SK-N-SH (cell line): ENCODE measurements around the gene SUPT4H1. TPM values are rescaled to one million over a fixed set of nuclear protein-coding genes. Genes with fewer than 3 reads are reported as not detected.

Source experiments
- CTCF ChIA-PET: fragments of 300-600, 350-600 bp; formaldehyde crosslinking; extraction: SDS; loops from one replicate; lab custom pipeline; 2021; lab: Yijun Ruan, JAX
- POLR2A ChIA-PET: fragments of 350-600 bp; sonication (Branson Sonifier 250); formaldehyde crosslinking; extraction: SDS; loops from one replicate; lab custom pipeline; 2020; ENCODE audit warnings: antibody characterized with exemption, inconsistent platforms; lab: Yijun Ruan, JAX
- DNase-seq: peaks from one replicate; pipeline ENCODE4 v3.0.0; 2012
- H2AFZ ChIP-seq: fragments of 200-600 bp; sonication (generic); 2 replicates; pipeline ENCODE4 v1.8.1; 2016; ENCODE audit warnings: antibody characterized with exemption, mild to moderate bottlenecking, low read depth
- H3F3A ChIP-seq: fragments of 200-600 bp; sonication (generic); replicated peaks from 2 replicates; pipeline ENCODE3; 2016; ENCODE audit warnings: antibody characterized with exemption, mild to moderate bottlenecking; ENCODE audit not compliant: insufficient read depth
- H3K27ac ChIP-seq, 2 experiments: fragments of 200-500 bp in 1 of 2; fragments of 200-600 bp in 1 of 2; sonication (Bioruptor generic) in 1 of 2; sonication (generic), shearing (Covaris generic) in 1 of 2; 2 replicates each; pipeline versions ENCODE4 v1.5.1 to v1.6.1; 2014 to 2016; ENCODE audit warnings: low read depth in 2 of 2, inconsistent platforms in 1 of 2, low read length in 1 of 2, mild to moderate bottlenecking in 1 of 2, mixed read lengths in 1 of 2
- H3K27me3 ChIP-seq: fragments of 200-600 bp; sonication (generic), shearing (Covaris generic); 2 replicates; pipeline ENCODE4 v1.6.1; 2016; ENCODE audit warnings: mixed run types; ENCODE audit not compliant: insufficient read depth
- H3K36me3 ChIP-seq, 2 experiments: fragments of 200-500 bp in 1 of 2; fragments of 200-600 bp in 1 of 2; sonication (Bioruptor generic) in 1 of 2; sonication (generic) in 1 of 2; replicated peaks in 1 of 2; 2 replicates each; pipeline versions ENCODE3 to v1.5.1; 2014 to 2016; ENCODE audit warnings: low read length in 1 of 2, mild to moderate bottlenecking in 1 of 2; ENCODE audit not compliant: insufficient read depth in 2 of 2, control insufficient read depth in 1 of 2
- H3K4me1 ChIP-seq, 2 experiments: fragments of 200-500 bp in 1 of 2; fragments of 200-600 bp in 1 of 2; sonication (Bioruptor generic) in 1 of 2; sonication (generic), shearing (Covaris generic) in 1 of 2; 2 replicates each; pipeline versions ENCODE4 v1.5.1 to v1.6.1; 2014 to 2016; ENCODE audit warnings: low read depth in 1 of 2, low read length in 1 of 2, mixed run types in 1 of 2; ENCODE audit not compliant: insufficient read depth in 2 of 2, control insufficient read depth in 1 of 2
- H3K4me2 ChIP-seq: fragments of 200-600 bp; sonication (generic), shearing (Covaris generic); 2 replicates; pipeline ENCODE4 v1.6.1; 2017; ENCODE audit warnings: mixed run types
- H3K4me3 ChIP-seq, 2 experiments: fragments of 200-500 bp in 1 of 2; fragments of 200-600 bp in 1 of 2; sonication (Bioruptor generic) in 1 of 2; sonication (generic), shearing (Covaris generic) in 1 of 2; 2 replicates each; pipeline versions ENCODE4 v1.5.1 to v1.8.1; 2014 to 2016; ENCODE audit warnings: low read depth in 2 of 2, inconsistent platforms in 1 of 2, low read length in 1 of 2, mild to moderate bottlenecking in 1 of 2, mixed read lengths in 1 of 2, moderate library complexity in 1 of 2
- H3K79me2 ChIP-seq: fragments of 200-600 bp; sonication (generic); 2 replicates; pipeline ENCODE4 v1.8.1; 2017; ENCODE audit warnings: mild to moderate bottlenecking; ENCODE audit not compliant: insufficient read depth
- H3K9ac ChIP-seq: fragments of 200-600 bp; sonication (generic); 2 replicates; pipeline ENCODE4 v1.6.1; 2017; ENCODE audit warnings: mixed run types
- H3K9me2 ChIP-seq: fragments of 200-600 bp; sonication (generic); 2 replicates; pipeline ENCODE4 v1.6.1; 2017; ENCODE audit warnings: mixed run types
- H3K9me3 ChIP-seq: fragments of 200-600 bp; sonication (generic); 2 replicates; pipeline ENCODE4 v1.6.1; 2017; ENCODE audit warnings: mixed run types, mild to moderate bottlenecking, moderate library complexity
- H4K20me1 ChIP-seq: fragments of 200-600 bp; sonication (generic); 2 replicates; pipeline ENCODE4 v1.6.1; 2017; ENCODE audit warnings: mild to moderate bottlenecking, mixed run types; ENCODE audit not compliant: insufficient read depth
- CHD2 ChIP-seq: fragments of 150-350 bp; IDR thresholded peaks from 2 replicates; pipeline ENCODE4 v1.6.1; 2018; ENCODE audit warnings: low read length; ENCODE audit not compliant: partially characterized antibody
- CTCF ChIP-seq: fragments of 200-600 bp; sonication (generic); IDR thresholded peaks from 2 replicates; pipeline ENCODE4 v1.6.1; 2017; ENCODE audit warnings: antibody characterized with exemption, mild to moderate bottlenecking, moderate library complexity
- GABPA ChIP-seq: IDR thresholded peaks from 2 replicates; pipeline ENCODE4 v1.4.0; 2012; ENCODE audit warnings: low read depth, mild to moderate bottlenecking
- GATA2 ChIP-seq: sonication (generic); formaldehyde crosslinking; IDR thresholded peaks from 2 replicates; pipeline ENCODE4 v1.5.0; 2020; ENCODE audit warnings: mild to moderate bottlenecking, missing genetic modification reagents
- IRF3 ChIP-seq: fragments of 150-350 bp; IDR thresholded peaks from 2 replicates; pipeline ENCODE4 v1.6.1; 2016; ENCODE audit warnings: mild to moderate bottlenecking, low read depth, low read length
- JUND ChIP-seq: IDR thresholded peaks from 2 replicates; pipeline ENCODE4 v1.4.0; 2012
- MAX ChIP-seq: IDR thresholded peaks from 2 replicates; pipeline ENCODE4 v1.4.0; 2012; ENCODE audit warnings: low read depth
- MEF2A ChIP-seq: IDR thresholded peaks from 2 replicates; pipeline ENCODE4 v1.4.0; 2012; ENCODE audit warnings: low read depth, borderline replicate concordance
- PBX3 ChIP-seq: IDR thresholded peaks from 2 replicates; pipeline ENCODE4; 2012
- RAD21 ChIP-seq: IDR thresholded peaks from 2 replicates; pipeline ENCODE4 v1.6.1; 2012; ENCODE audit warnings: mild to moderate bottlenecking, low read length
- RCOR1 ChIP-seq: fragments of 150-350 bp; IDR thresholded peaks from 2 replicates; pipeline ENCODE4 v1.6.1; 2017; ENCODE audit warnings: antibody characterized with exemption, low read length
- SIN3A ChIP-seq: IDR thresholded peaks from 2 replicates; pipeline ENCODE4 v1.6.1; 2012; ENCODE audit warnings: low read depth, mild to moderate bottlenecking, low read length, moderate library complexity, borderline replicate concordance
- SMC3 ChIP-seq: IDR thresholded peaks from 2 replicates; pipeline ENCODE4 v1.6.1; 2012; ENCODE audit warnings: low read depth, low read length, improper control_type of control experiment
- TAF1 ChIP-seq: IDR thresholded peaks from 2 replicates; pipeline ENCODE4 v1.6.1; 2012; ENCODE audit warnings: low read depth, mild to moderate bottlenecking, low read length, moderate library complexity, borderline replicate concordance
- TEAD4 ChIP-seq: IDR thresholded peaks from 2 replicates; pipeline ENCODE4 v1.4.0; 2012; ENCODE audit warnings: mild to moderate bottlenecking, borderline replicate concordance; ENCODE audit not compliant: insufficient read depth
- YY1 ChIP-seq: IDR thresholded peaks from 2 replicates; pipeline ENCODE4 v1.4.0; 2012; ENCODE audit warnings: low read depth, mild to moderate bottlenecking
- WGBS: methylation state at CpG from one replicate; pipeline ENCODE4 v1.1.6; 2017; ENCODE audit warnings: low lambda C conversion rate; 5-methylcytosine and 5-hydroxymethylcytosine counted together
- polyA plus RNA-seq, 3 experiments: library from polyadenylated mRNA; depleted of rRNA; stranded (reverse); fragments of >200 nt; gene quantifications; 2 replicates each; pipeline ENCODE4 v1.2.3, GENCODE V29; 2012

SUPT4H1 gene
- polyA plus RNA-seq, 1 of the 3 experiments (the other 2 are of a cell fraction) = 165 TPM

GRCh38 chr17:58313815-58314705 lies 37.9 kb downstream of the SUPT4H1 start:
- POLR2A ChIA-PET = interaction anchor here (1.8 kb wide), 1 partner anchor 10 kb away, joined by 5 read pairs; no protein-coding TSS in a partner anchor

GRCh38 chr17:58312829-58313228 lies 39.2 kb downstream of the SUPT4H1 start:
- Histone ChIP-seq H3K27me3 (no peaks in the 10 kb centered on the region), H3K4me2 (no peak overlapping the region), H3F3A (no peaks in the 10 kb centered on the region), H3K27ac (no peak overlapping the region), H3K9me3 (no peaks in the 10 kb centered on the region), H3K9ac (no peak overlapping the region), H3K36me3 (no peaks in the 10 kb centered on the region), H3K4me3 (no peak overlapping the region), H3K9me2 (no peaks in the 10 kb centered on the region), H2AFZ (no peak overlapping the region), H3K4me1 (no peaks in the 10 kb centered on the region), H3K79me2 (no peaks in the 10 kb centered on the region), H4K20me1 (no peaks in the 10 kb centered on the region)
- ChIA-PET POLR2A (no interaction called here), CTCF (interaction anchor here (1.0 to 2.8 kb wide), 6 partner anchors 8 to 136 kb away, joined by 3 to 12 read pairs (median 4); partner anchors contain the start of gene RNF43)
- peak; percentile 24 for DNase-seq
- WGBS = 15% methylated on average over 1 of the region's 1 CpG
- TF ChIP-seq CTCF = no peak
- TF ChIP-seq RAD21 = peak; percentile 44; the same call in 1 of the 2 replicates
- TF ChIP-seq MEF2A = no peak

More at GRCh38 chr17:58313815-58314705, 37.9 kb downstream of the SUPT4H1 start:
- WGBS = 68% methylated on average over 7 of the region's 7 CpGs
- no peaks in the 10 kb centered on the region for H3K79me2 ChIP-seq
- no peak overlapping the region for H2AFZ ChIP-seq
- no peak overlapping the region for H3K27ac ChIP-seq
- H3F3A ChIP-seq = no peaks in the 10 kb centered on the region
- CTCF ChIA-PET = interaction anchor here (1.3 to 2.8 kb wide), 4 partner anchors 9 to 104 kb away, joined by 3 to 20 read pairs (median 12); partner anchors contain the start of gene RNF43
- H3K4me1 ChIP-seq = no peaks in the 10 kb centered on the region
- no peak overlapping the region for H3K9ac ChIP-seq
- no peaks in the 10 kb centered on the region for H3K27me3 ChIP-seq
- no peaks in the 10 kb centered on the region for H4K20me1 ChIP-seq
- peak; percentile 27 for DNase-seq
- no peak overlapping the region for H3K4me2 ChIP-seq
- no peaks in the 10 kb centered on the region for H3K9me2 ChIP-seq
- TF ChIP-seq GATA2 (CRISPR knock-in tag) = no peak
- no peak for TF ChIP-seq CHD2
- TF ChIP-seq RCOR1 = no peak
- TF ChIP-seq PBX3 = no peak
- TF ChIP-seq YY1 = no peak
- TF ChIP-seq SMC3 = no peak
- TF ChIP-seq GABPA = no peak
- TF ChIP-seq TEAD4 = no peak
- no peak for TF ChIP-seq MAX
- no peak for TF ChIP-seq IRF3
- no peak for TF ChIP-seq JUND
- no peak for TF ChIP-seq SIN3A
- TF ChIP-seq TAF1 = no peak
- H3K36me3 ChIP-seq = no peaks in the 10 kb centered on the region
- no peak overlapping the region for H3K4me3 ChIP-seq
- no peaks in the 10 kb centered on the region for H3K9me3 ChIP-seq
